IPS-NIHi11 (cell line): ENCODE measurements around the gene SDR9C7.
"Not testable (repeated sequence)": the region's sequence is repeated elsewhere in the genome, so short reads cannot be mapped to it uniquely, and the experiment has no call there.

Source experiments
- DNase-seq: peaks from one replicate; pipeline ENCODE4 v3.0.0; 2012; ENCODE audit warnings: mixed read lengths, low spot score

SDR9C7 gene

DNA sequence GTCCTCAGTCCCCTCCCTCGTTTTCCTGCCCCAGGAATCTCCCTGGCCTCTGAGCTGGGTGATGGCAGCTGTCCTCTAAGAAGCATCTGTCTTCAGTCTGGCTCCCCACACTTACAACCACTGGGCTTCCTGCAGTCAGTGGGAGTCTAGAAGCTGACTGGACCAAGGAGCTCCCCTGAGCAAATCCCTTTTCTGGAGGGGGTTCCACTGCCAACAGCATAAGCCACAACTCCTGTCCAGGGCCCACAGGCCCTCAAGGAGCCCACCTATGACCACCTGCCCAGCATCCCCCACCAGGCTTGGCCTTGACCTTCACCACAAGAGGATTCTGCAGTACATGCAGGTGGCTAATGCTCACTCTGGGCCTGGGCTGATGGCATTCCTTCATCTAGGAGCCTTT, 19.1 kb upstream of the SDR9C7 start:
- DNase-seq = peak; percentile 2

DNA sequence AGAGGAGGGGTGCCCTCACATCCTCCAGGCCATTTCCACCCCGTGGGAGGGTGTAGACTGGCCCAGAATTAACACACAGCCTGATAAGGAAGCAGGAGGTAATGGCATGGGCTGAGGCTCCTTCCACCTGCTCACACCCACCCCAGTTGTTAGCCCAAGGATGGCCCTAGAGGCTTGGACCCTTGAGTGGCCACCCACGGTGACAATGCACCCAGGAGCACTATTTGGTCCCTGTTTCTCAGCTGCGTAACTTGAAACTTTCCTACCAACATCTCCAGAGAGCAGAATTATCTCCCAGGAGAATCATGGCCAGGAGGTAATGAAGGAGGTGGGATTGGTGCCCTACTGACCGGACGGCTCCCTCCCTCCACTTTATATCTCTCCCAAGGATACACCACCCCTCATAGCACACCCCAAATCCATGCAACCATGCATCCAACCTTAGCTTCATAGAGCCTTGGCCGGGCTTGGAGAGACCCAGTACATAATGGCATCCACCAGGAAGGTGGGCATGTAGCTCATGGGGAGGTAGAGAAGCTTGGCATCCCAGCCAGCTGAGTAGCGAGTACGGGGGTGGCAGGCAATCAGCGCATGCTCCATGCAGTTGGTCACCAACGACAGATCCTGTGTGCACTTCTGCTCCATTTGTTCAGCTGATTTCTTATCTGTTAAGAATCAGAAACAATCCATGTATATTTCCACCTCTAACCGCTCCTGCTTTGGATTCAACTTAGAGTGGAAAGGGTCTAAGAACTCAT, 17.6 kb upstream of the SDR9C7 start:
- peak; percentile 7 for DNase-seq

DNA sequence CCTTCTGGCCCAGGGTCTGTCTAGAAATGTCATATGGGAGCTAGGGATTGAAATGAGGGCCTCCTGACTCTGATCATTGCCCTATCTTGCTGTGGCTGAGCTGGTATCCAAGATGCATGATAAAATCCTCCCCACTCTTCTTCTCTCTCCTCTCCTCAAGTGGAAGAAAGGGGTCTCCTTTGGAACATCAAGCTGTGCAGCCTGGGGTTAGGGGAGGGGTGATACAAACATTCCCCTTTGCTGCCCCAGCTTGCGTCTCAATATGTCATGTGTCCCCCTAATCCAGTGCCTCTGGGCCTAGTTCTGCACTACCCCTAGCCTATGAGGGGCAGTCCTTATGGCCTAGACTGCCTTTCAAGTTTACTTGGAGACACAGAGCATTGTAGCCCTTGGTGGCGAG, 14.7 kb upstream of the SDR9C7 start:
- no peak for DNase-seq

DNA sequence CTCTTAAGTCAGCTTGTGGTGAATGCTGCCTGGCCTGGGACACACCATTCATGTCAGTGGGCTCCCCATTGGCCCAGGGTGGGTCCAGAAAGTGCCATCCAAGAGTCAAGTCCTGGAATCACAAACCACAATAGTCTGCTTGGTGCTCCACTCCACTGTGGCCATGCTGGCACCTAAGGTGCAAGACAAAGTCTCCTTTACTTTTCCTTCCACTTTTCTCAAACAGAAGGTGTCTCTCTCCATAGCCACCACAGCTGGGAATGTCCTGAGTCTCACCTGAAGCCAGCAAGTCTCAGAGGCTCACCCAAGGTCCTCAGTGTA, 14.2 kb upstream of the SDR9C7 start:
- DNase-seq = no peak

DNA sequence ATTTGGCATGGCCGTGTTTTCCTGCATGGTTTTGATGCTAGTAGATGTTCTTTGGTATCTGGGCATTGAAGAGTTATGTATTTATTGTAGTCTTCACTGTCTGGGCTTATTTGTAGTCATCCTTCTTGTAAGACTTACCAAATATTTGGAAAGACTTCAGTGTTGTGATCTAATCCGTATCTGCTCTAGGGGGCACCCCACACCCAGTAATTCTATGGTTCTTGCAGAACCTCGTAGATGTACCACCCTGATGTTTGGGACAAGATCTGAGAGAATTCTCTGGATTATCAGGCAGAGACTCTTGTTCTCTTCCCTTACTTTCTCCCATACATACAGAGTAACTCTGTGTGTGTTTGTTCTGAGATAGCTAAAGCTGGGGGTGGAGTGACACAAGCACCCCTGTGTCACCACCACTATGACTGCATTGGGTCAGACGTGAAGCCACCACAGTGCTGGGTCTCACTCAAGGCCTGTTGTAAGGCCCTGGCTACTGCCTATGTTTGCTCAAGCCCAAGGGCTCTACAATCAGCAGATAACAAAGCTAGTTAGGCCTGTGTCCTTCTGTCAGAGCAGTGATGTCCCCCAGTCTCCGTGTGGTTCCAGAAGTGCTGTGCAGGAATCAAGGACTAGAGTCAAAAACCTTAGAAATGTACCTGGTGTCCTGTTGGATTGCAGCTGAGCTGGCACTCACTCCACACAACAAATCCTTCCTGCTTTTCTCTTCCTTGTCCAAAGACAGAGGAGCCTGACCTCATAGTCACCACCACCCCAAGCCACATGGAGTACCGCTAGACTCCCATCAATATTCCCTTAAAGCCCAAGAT, 13.6 kb upstream of the SDR9C7 start:
- no peak for DNase-seq

DNA sequence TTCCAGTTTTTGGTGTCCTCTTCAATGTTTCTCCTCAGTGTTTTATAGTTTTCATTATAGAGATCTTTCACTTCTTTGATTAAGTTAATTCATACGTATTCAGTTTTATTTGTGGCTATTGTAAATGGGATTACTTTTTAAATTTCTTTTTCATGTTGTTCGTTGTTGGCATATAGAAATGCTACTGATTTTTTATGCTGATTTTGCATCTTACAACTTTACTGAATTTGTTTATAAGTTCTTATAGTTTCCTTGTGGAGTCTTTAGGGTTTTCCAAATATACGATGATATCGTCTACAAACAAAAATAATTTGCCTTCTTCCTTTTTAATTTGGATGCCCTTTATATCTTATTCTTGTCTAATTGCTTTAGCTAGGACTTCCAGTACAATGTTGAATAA, 9.7 kb upstream of the SDR9C7 start:
- DNase-seq = no peak

DNA sequence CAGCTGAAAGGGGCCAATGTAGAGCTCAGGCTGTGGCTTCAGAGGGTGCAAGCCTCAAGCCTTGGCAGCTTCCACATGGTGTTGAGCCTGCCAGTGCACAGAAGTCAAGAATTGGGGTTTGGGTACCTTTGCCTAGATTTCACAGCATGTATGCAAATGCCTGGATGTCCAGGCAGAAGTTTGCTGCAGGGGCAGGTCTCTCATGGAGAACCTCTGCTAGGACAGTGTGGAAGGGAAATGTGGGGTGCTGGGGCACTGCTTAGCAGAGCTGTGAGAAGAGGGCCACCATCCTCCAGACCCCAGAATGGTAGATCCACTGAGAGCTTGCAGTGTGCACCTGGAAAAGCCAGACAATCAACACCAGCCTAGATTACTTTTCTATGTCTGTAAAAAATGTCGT, 9.2 kb upstream of the SDR9C7 start:
- DNase-seq = not testable (repeated sequence)

DNA sequence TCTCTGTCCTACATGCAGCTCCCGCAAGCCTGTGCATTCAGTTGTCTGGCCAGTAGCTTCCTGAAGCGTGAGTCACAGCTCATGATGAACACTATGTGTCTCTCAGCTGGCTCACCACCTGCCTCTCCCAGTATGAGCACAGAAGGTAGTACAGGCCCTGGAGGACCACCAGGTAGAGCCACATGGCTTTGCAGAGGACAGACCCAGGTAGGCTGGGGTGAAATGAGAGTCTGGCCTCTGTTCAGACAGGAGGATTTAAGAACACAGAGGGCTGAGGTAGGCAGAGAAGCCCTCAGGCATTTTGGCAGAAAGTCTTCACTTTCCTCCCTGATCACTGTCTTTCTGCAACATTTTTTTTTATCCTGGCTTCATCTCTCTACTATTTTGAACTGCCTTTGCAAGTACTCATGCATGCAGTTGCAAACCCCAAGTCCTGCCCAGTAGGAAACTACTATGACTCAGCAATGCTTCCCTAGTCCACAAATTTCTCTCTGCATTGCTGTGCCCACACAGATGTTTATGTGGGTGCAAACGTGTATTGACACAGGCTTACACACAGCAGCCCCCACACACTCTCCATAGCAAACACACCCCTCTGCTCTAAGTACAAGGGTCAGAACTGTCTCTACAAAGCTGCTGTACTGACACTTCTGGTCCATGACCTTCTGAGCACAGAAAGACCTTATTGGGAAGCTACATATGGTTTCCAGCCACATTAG, 7.2 kb upstream of the SDR9C7 start:
- no peak for DNase-seq

DNA sequence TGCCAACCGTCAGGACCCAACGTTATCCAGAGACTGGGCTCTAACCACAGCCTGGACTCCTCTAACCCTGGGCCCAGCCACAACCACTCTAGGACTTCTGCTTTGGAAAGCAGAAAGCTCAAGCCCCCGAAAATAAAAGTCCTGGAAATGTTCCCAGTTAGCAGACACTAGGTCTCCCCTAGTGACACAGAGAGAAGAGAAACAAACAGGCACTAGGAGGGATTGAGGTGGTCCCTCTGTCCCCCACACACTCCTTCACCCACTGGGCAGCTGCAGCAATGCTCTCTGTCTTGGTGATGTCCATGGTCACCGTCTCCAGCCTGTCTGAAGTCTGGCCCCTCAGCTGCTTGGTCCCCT, 6.7 kb upstream of the SDR9C7 start:
- not testable (repeated sequence) for DNase-seq

DNA sequence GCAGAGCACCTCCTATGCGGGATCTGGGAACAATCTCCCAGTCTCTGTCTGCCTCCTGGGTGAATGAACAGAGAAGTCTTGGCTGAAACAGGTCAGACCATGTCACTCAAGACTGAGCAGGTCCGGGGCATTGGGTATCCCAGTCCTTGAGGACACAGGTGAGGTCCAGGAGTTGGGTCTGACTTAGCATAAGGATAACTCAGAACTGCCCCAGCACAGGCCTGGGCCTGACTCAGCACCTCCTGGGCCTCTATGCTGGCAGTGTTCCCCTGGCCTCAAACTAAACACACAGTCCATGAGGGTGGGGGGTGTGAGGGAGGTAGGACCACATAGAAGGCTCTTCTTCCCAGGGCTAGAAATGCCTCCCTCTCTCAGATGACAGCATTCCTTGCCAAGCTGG, 1.5 kb upstream of the SDR9C7 start:
- no peak for DNase-seq

DNA sequence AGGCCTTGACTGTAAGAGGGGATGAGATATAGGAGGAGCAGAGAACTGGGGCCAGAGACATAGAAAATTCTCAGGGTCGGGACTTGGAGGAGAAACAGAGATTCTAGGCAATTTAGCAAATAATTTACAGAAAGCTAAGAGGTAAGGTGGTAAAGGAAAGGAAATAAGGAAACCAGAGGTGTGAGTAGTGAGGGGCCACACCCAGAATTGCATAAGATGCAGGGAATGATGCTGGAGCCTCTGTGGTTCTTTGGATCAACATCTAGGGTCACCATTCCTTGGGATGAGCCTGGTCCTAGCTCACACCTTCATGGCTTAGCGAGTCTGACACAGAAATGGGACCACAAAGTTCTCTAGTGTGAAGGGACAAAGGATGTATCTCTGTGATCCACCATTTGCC, 949 bp upstream of the SDR9C7 start:
- no peak for DNase-seq

DNA sequence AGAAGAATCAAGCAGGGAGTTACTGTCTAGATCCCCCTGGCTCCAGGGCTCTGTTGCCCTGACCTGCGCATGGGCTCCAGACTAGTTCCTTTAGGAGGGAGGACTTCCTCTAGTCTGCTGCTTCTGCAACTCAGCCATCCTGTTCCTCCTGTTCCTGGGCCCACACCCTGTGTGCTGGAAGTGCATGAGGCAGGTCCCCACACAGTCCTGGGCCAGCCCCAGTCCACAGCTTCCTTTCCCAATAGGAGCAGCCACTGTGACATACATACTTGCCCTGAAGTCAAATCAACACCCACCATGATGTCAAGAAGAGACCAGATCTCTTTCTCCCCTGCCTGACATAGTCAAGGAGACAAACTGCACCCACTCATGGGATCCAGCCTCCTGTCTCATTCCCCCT, 1.3 kb downstream of the SDR9C7 start:
- no peak for DNase-seq

DNA sequence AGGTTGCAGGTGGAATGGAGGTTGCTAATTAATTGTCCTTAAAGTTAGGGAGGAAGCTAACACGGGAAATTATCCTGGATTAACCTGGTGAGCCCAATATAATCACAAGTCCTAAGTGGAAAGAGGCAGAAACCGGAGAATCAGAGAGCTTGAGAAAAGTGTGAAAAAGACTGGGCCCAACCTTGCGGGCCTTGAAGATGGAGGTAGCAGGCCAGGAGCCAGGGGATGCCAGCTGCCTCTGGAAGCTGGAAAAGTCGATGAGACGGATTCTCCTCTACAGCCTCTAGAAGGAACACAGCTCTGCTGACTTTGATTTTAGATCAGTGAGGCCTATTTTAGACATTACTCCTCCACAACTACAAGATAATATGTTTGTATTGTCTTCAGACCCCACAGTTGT, 2.1 kb downstream of the SDR9C7 start:
- DNase-seq = no peak

DNA sequence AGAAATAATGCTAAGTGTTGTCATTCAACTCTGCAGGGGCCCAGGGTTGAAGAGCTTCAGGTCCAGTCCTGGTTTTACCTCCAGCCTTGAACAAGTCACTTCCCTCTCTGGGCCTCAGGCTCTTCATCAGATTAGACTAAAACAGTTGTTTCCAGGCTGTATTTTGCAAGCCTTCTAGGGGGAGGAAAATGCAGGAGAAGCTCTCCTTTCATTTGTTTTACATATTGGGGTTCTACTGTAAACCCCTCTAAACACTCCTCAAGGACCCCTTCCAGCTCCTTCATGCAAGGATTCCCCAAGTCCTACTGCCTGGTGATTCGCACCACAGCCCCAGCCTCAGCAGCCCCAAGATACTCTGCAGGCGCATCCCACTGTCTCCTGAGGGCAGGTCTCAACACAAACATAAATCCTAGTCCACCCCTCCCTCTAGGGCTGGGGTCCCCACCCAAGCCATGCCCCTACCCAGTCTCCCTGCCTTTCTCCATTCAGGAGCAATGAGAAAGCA, 2.7 kb downstream of the SDR9C7 start:
- peak; percentile 39 for DNase-seq

DNA sequence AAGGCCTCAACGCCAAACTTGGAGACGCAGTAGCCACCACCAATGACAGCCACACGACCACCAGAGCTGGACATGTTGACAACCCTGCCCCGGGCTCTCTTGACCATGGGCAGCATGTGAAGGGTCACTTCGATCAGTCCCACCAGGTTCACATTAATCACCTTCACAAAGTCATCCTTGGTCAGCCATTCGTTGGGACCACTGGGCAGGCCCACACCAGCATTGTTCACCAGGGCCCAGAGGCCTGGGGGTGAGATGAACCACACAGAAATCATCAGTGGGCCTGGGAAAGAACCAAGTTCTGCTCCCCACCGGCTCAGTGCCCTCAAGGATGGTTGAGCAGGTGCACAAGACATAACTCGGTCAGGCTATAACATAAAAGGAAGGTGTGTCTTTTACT, 4.0 kb downstream of the SDR9C7 start:
- DNase-seq = no peak

DNA sequence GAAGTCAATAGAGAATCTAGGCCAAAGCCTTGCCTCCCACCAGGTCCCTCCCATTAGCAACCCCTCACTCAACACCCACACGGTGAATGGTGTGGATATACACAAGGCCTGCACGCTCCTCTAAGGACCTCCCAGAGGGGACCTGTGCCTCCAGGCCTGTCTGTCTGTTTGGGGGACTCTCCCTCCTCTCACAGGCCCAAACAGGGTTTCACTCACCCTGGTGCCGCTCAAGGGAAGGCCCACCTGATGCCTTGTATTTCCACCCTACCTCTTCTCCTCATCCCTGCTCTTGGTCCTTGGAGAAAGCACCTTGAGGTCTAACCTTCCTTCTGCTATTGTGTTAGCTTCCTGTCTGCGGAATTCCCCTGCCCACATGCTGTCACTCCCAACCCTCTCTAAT, 4.4 kb downstream of the SDR9C7 start:
- DNase-seq = no peak

DNA sequence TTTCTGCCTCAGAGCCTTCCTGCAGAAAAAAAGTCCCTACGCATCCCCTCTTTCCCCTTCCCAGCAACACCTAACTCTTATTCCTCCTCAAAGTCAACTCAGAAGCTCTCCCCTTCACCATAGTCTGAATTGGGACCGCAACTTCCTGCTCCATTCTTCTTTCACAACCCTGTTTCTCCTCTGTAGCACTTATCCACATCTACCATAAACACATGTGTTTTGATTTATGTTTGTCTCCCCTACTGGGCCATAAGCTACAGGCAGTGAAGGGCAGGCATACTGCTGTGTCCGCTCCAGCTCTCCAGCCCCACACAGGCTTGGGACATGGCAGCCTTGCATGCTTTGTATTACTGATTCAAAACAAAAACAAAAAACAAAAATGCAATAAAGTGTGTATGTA, 5.9 kb downstream of the SDR9C7 start:
- DNase-seq = no peak

DNA sequence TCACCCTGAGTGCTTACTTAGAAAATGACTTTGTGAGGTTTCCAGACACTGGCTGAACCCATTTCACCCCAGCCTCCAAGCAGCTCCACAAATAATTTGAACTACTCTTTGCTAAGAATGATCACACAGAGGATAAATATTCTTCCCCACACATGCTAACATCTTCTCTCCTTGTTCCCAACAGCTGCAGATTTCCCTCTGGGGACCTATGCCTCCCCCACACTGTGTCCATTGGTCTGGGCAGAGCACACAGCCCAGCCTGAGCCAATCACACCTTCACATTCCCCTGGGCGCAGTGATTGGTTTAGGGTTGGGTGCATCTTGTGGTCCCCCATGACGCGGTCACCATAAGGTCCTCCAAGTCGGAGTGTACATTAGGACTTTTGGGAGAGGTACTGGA, 6.9 kb downstream of the SDR9C7 start:
- DNase-seq = no peak

DNA sequence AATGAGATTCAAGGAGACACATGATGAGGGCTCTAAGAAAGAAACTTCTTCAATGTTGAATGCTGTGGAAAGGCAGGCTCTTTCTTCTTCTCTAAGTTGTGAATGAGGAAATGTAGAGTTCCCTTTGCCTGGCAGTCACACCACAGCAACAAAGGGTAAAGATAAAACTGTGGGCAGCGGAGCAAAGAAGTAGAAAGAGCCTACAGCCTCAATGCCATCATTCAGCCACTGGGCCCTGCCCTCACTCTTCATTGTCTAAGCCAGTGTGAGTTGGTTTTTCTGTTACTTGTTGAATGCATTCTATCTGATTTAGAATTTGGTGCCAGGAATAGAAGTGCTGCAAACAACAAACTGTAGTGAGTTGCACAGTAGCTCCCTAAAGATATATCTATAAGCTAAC, 12.2 kb downstream of the SDR9C7 start:
- no peak for DNase-seq

DNA sequence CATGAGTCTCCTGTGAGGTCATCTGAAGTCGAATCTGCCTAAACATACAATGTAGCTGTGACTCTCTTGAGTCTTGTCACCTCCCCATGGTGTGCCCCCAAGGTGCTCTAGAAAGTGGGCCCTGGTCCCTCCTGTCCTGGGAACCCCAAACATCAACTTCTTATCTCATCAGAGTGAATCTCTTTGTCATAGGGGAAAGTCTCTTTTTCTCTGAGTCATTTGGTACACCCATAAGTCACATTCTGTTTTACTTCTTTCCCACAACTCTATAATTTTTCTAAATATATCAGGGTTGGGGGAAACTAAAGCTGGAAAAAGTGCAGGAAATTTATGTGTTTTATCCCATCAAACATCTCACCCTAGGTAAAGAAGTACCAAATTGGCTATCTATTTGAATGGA, 12.9 kb downstream of the SDR9C7 start:
- DNase-seq = no peak

DNA sequence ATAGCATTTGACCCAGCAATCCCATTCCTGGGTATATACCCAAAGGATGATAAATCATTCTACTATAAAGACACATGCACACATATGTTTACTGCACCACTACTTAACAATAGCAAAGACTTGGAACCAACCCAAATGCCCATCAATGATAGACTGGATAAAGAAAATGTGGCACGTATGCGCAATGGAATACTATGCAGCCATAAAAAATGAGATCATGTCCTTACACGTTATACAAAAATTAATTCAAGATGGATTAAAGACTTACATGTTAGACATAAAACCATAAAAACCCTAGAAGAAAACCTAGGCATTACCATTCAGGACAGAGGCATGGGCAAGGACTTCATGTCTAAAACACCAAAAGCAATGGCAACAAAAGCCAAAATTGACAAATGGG, 16.1 kb downstream of the SDR9C7 start:
- DNase-seq = not testable (repeated sequence)

DNA sequence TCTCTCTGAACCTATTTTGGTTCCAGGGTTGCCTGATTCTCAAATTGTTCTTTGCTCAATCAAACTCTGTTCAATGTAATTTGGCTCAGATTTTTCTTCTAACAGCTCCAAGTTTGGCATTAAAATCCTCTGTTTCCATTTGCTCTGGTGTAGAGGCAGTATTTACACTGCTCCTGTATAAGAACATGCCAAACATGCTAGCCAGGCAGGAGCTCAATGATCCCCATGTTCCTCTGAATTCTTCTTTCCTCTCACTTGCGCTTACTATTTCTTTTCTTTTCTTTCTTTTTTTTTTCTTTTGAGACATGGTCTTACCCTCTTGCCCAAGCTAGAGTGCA, 17.2 kb downstream of the SDR9C7 start:
- no peak for DNase-seq

DNA sequence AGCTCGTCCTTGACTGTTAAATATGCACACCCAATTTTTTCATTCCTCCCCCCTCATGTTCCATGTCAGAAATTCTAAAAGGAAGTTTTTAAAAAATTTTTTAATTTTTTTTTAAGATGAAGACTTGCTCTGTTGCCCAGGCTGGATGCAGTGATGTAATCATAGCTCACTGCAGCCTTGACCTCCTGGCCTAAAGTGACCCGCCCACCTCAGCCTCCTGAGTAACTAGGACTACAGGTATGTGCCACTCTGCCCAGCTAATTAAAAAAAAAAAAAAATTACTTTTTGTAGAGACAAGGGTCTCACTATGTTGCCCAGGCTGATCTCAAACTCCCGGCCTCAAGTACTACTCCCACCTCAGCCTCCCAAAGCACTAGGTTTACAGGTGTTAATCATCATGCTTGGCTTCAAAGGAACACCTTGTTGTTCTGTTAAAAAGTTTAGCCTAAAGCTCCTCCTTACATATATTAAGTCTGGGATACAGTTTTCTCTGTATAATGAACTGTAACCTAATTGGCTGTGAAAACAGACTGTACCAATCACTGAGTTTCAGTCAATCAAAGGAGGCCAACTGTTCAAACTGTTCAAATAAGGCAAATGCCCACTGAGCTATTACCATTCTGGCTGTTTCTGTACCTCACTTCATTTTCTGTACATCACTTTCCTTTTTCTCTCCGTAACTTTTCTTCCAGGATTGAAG, 17.8 kb downstream of the SDR9C7 start:
- no peak for DNase-seq
